Embryonic facial prominence (tissue), 1 donor: ENCODE data around the gene IGF2BP2.
"Not testable (repeated sequence)": the region's sequence is repeated elsewhere in the genome, so short reads cannot be mapped to it uniquely, and the experiment has no call there.

Experiments
- DNase-seq: peaks from one replicate; pipeline ENCODE4 v3.0.0-alpha.2; 2016; ENCODE audit errors: extremely low spot score

Gene IGF2BP2

GRCh38 chr3:185825006-185825638 lies at the start of gene IGF2BP2:
IGF2BP2 (minus strand) TSS chr3:185825042; CDS start chr3:185824960, 82 bp downstream.
- DNase-seq, result peak; percentile 82

DNA sequence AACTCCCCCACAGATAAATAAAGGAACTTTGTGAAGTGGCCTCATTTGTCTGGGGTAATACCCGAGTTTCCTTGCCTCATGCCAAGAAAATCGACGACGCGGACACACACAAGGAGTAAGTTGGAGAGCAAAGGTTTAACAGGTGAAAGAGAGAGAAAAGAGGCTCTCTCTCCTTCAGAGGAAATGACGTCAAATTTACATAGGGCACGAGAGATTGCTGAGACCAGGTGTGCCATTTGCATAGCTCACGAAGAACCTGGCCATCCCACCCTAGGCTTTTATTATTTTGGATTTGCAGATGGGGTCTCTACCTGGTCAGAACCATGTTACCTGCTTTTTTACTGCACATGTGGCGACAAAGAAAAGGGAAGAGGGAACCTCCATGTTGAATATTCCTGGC lies 49.3 kb upstream of the IGF2BP2 start:
- DNase-seq, result no peak

DNA sequence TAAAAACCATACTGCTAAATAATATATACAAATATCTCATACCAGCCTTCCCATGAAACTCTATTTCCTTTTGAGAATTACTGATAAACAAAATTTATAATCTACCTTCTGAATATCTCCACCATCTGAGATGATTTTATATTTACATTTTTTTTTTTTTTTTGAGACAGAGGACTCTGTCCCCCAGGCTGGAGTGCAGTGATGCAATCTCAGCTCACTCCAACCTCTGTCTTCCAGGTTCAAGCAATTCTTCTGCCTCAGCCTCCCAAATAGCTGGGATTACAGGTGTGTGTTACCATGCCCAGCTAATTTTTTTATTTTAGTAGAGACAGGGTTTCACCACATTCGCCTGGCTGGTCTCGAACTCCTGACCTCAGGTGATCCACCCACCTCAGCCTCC lies 42.8 kb upstream of the IGF2BP2 start:
- no peak for DNase-seq

DNA sequence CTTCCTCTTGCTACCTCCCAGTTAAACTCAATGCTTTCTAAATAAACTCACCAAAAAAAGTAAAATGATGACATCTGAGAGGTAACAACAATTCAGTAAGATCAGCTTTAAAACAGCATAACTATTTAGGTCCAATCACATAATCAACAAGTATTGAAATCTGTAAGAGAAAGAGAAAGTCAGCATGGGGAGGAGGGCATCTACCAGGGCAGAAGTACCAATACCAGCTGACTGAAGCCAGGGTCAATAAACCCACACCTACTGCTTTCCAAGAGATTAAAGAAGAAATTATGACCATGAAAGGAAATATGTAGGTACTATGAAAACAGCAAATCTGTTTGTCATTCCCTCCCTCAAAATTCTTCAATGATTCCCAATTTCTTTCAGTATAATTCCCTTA lies 42.2 kb upstream of the IGF2BP2 start:
- no peak for DNase-seq

- no peak for DNase-seq
Observed at GRCh38 chr3:185866555-185866954, 41.7 kb upstream of the IGF2BP2 start.

GRCh38 chr3:185865247-185865646 lies 40.4 kb upstream of the IGF2BP2 start:
- DNase-seq, result no peak

DNA sequence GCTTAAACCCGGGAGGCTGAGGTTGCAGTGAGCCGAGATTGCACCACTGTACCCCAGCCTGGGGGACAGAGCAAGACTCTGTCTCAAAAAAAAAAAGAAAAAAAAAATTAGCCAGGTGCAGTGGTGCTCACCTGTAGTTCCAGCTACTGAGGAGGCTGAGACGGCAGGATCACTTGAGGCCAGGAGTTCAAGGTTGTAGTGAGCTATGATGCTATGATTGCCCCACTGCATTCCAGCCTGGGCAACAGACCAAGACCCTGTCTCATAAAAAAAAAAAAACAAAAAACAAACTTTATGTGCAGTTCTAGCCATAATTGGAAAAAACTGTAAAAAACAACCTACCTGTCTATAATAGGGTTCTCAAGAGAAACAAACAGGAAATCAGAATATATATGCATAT lies 39.9 kb upstream of the IGF2BP2 start:
- DNase-seq, result no peak

DNA sequence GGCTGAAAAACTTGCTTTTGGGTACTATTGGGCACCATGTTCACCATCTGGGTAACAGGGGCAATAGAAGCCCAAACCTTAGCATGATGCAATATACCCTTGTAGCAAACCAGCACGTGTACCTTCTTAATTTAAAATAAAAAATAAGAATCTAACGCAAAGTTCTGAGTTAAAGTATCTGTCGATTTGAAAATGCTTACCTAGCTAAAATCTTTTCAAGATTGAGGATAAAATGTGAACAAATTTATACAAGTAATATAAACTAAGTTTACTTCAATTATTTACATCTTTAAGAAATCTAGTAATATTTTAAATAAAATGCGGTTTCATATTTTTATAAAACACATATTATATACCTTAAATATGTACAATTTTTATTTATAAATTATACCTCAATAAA lies 38.1 kb upstream of the IGF2BP2 start:
- DNase-seq, result no peak

GRCh38 chr3:185859294-185859972 lies 34.6 kb upstream of the IGF2BP2 start:
- no peak for DNase-seq

DNA sequence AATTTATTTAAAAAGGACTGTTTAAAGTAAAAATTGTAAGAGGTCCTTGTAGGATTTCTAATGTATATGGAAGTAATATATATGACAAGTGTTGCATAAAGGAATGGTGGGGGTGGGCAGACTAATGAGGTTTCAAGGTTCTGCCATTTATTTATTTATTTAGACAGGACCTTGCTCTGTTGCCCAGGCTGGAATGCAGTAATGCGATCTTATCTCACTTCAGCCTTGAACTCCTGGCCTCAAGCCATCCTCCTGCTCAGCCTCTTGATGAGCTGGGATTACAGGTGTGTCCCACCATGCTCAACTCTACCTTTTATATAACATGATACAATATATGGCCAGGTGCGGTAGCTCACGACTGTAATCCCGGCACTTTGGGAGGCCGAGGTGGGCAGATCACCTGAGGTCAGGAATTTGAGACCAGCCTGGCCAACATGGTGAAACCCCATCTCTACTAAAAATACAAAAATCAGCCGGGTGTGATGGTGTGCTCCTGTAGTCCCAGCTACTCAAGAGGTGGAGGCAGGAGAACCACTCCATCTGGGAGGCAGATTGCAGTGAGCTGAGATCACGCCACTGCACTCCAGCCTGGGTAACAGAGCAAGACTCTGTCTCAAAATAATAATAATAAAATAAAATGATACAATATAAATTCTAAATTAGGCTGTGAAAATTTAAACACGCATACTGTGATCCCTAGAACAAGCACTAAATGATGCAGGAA lies 33.8 kb upstream of the IGF2BP2 start:
- no peak for DNase-seq

GRCh38 chr3:185857208-185857607 lies 32.4 kb upstream of the IGF2BP2 start:
- DNase-seq, result no peak

GRCh38 chr3:185856652-185857051 lies 31.8 kb upstream of the IGF2BP2 start:
- DNase-seq, result no peak

- DNase-seq, result not testable (repeated sequence)
Observed at GRCh38 chr3:185853771-185854170, 28.9 kb upstream of the IGF2BP2 start.

GRCh38 chr3:185852635-185853034 lies 27.8 kb upstream of the IGF2BP2 start:
- DNase-seq, result no peak

DNA sequence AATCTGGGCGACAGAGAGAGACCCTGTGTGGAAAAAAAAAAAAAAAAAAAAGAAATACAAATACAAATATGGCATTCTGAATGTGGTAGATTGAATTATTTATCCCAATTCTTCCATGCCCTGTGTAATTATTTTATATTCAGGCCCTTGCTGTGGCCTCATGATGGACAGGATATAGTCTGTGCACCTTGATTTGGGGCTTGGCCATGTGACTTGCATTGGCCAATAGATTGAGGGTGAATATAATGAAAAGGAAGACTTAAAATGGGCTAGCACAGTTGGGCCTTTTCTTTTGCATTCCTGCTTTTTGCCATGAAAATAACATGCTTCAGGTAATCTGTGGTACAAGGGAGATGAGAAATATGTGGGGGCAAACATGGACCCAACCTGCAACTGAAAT lies 27.1 kb upstream of the IGF2BP2 start:
- no peak for DNase-seq

DNA sequence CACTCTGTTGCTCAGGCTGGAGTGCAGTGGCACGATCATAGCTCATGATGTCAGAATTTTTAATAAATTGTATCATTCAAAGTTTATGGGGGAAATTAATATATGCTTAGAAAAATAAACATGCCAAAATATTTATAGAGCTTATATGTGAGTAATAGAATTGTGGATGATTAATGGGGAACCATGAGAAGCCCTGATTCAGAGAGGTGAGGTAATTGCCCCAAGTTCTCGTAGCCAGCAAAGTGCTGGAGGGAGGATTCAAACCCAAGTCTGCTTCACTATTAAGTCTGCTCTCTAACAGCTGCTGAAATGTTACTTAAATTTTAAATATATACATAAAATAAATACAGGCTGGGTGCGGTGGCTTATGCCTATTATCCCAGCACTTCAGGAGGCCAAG lies 26.2 kb upstream of the IGF2BP2 start:
- DNase-seq, result no peak

GRCh38 chr3:185847506-185847905 lies 22.7 kb upstream of the IGF2BP2 start:
- no peak for DNase-seq

- DNase-seq, result no peak
Observed at GRCh38 chr3:185846037-185846436, 21.2 kb upstream of the IGF2BP2 start.

DNA sequence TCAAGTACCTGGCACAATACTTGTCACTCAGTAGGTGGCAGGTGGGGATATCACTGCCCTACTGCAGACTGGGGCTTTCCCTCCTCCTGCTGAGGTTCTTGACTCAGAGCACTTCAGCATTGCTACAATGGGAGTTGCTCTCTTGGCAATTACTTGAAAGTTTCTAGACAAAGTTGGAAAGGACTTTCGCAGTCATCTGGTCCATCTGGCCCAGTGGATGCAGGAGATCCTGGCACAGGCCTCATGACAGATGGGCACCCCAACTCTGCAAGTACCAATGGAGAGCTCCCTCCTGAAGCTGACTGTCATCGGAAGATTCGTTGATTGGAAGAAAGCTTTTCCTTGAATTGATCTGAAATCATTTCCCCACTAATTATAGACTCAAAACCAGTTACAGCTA lies 19.2 kb upstream of the IGF2BP2 start:
- DNase-seq, result no peak

DNA sequence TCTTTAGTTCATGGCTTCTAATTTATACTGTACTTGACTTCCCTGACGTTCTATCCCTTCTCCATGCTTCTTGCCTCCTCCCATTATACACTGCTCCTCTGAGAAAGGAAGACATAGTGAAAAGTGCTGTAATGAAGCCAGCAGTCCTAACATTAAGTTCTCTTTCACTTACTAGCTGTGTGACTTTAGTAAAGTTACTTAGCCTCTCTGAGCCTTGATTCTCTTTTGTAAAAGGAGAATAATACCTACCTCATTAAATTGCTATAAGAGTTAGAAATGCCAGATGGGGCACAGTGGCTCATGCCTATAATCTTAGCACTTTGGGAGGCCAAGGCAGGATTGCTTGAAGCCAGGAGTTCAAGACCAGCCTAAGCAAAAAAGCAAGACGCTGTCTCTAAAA lies 18.8 kb upstream of the IGF2BP2 start:
- no peak for DNase-seq

DNA sequence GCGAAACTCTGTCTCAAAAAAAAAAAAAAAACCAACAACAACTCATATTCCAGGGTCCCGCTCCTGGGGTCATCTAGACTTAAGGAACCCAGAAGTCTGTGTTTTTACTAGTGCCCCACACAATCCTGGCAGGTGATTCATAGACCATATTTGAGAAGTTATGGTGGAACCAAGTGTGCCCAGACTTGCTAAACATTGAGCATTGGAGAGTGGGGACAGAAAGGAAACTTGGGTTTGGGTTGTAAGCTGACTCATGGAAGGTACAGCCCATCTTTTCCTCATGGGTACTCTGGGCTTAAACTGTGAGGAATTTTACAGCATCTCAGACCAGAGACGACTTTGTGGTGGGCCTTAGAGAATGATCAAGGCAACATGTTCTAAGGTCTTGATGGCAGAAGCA lies 18.3 kb upstream of the IGF2BP2 start:
- DNase-seq, result no peak

GRCh38 chr3:185842241-185842640 lies 17.4 kb upstream of the IGF2BP2 start:
- no peak for DNase-seq

DNA sequence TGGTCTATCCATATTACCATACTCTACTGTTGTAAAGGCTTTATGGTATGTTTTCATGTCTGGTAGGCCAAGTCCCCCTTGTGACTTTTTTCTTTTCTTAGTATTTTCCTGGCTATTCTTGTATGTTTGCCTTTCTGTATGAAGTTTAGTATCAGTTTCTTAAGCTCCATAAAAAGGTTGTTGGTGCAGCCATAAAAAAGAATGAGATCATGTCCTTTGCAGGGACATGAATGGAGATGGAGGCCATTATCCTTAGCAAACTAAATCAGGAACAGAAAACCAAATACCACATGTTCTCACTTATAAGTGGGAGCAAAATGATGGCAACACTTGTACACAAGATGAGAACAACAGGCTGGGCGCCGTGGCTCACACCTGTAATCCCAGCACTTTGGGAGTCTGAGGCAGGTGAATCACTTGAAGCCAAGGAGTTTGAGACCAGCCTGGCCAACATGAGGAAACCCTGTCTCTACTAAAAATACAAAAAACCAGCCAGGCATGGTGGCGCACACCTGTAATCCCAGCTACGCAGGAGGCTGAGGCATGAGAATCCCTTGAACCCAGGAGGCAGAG lies 13.7 kb upstream of the IGF2BP2 start:
- DNase-seq, result not testable (repeated sequence)
